ENCODE measurements around the gene TBC1D8.
A peak's percentile ranks its signal among the peaks of the same experiment; 100 is the strongest.

Gene TBC1D8

GRCh38 chr2:101114815-101115214, 36.4 kb downstream of the TBC1D8 start:
- no peak for DNase-seq
- intact Hi-C loops (cut with DNase I): no loop called here

- no peak for DNase-seq
- intact Hi-C loops (cut with DNase I): no loop called here
Measured at GRCh38 chr2:101114268-101114783, 36.9 kb downstream of the TBC1D8 start.

DNA sequence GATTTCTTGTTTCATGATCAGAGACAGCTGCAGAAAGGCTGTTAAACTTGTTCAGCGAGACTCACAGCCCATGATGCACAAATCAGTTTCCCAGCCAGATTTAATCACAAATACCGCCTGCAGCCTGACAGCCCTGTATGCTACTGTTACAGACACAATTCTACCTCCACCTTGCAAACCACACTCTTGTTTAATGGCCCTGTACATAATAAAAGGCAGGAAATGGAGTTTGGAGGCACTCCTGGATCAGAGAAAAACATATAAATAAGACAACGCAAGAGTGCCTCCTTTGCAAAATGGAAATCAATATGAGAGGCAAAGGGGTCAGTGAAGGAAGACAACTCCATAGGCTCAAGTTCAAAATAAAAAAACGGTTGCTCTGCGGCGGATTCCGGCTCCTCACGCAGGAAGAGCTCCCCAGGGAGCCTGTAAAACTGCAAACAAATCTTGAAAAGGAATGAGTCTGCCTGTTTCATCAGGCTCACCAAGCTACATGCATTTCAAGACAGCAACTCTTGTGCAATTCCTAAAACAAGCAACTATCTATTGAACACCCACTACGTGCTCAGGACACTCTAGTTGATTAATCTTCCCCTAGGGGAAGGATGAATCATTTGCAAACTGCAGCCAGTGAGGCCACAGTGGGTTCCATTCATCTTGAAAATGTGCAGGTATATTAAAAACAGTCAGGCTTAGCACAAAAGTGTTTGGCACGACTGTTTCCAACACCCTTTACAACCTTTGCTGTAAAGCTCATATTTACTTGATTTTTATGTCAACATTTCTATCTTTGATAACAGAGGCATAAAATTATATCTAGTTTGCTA, 37.5 kb downstream of the TBC1D8 start:
- intact Hi-C loops (cut with DNase I): no loop called here
- DNase-seq: no peak

GRCh38 chr2:101112772-101113157, 38.4 kb downstream of the TBC1D8 start:
- intact Hi-C loops (cut with DNase I): no loop called here
- no peak for DNase-seq

- intact Hi-C loops (cut with DNase I): no loop called here
- DNase-seq: no peak
Measured at GRCh38 chr2:101111917-101112771, 39.0 kb downstream of the TBC1D8 start.

DNA sequence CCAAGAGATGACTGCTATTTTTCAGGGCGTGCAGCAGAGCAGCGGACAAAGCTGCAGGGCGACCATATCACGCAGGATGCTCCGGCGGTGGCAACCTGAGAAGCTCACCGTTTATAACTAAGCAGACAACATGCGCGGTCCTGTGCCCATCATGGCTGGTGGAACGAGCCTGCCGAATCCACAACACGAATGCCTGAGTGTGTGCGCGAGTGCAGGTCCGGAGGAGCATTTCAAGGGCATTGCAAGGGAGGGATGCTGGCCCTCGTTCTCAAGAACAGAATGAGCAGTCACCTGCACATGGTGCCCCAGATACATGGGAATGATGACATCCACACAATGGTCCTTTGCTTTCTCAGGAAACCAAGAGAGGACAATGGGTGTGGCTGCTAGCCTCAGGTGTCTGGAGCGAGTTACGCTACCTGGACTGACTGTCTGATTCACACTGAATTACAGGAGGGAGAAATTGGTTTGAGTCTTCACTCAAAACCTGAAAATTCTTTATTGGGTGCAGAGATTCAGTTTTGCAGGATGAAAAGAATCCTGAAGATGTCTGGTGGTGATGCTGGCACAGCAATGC, 39.8 kb downstream of the TBC1D8 start:
- no peak for DNase-seq
- intact Hi-C loops (cut with DNase I): no loop called here

GRCh38 chr2:101109451-101110118, 41.6 kb downstream of the TBC1D8 start:
- intact Hi-C loops (cut with DNase I): no loop called here
- DNase-seq: peak in 4 of 10 donors; percentile 26 to 75 (median 34)

DNA sequence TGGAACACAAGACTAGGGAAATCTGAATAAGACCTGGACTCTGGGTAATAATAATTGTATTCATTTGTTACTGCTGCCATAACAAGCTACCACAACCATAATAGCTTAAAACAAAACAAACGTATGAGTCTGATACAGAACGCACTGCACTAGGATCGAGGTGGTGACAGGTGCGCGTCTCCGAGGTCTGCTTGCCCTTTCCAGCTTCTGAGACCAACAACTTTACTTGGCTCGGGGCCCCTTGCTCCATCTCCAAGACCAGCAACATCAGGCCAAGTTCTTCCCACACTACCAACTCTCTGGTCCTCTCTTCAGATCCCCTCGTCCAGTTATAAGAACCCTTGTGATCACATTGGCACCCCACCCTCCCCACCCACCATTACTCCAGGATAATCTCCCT, 42.8 kb downstream of the TBC1D8 start:
- intact Hi-C loops (cut with DNase I): no loop called here
- no peak for DNase-seq

GRCh38 chr2:101107241-101107640, 43.9 kb downstream of the TBC1D8 start:
- intact Hi-C loops (cut with DNase I): no loop called here

GRCh38 chr2:101106453-101107181, 44.6 kb downstream of the TBC1D8 start:
- intact Hi-C loops (cut with DNase I): no loop called here
- no peak for DNase-seq

More at GRCh38 chr2:101107241-101107640, 43.9 kb downstream of the TBC1D8 start:
- no peak for DNase-seq

GRCh38 chr2:101105654-101106053, 45.5 kb downstream of the TBC1D8 start:
- intact Hi-C loops (cut with DNase I): no loop called here
- DNase-seq: no peak

- DNase-seq: no peak
- intact Hi-C loops (cut with DNase I): no loop called here
Measured at GRCh38 chr2:101097638-101098037, 53.5 kb downstream of the TBC1D8 start.

- DNase-seq: no peak
- intact Hi-C loops (cut with DNase I): no loop called here
Measured at GRCh38 chr2:101096619-101097142, 54.5 kb downstream of the TBC1D8 start.

GRCh38 chr2:101094351-101094750, 56.8 kb downstream of the TBC1D8 start:
- intact Hi-C loops (cut with DNase I): no loop called here
- DNase-seq: no peak

DNA sequence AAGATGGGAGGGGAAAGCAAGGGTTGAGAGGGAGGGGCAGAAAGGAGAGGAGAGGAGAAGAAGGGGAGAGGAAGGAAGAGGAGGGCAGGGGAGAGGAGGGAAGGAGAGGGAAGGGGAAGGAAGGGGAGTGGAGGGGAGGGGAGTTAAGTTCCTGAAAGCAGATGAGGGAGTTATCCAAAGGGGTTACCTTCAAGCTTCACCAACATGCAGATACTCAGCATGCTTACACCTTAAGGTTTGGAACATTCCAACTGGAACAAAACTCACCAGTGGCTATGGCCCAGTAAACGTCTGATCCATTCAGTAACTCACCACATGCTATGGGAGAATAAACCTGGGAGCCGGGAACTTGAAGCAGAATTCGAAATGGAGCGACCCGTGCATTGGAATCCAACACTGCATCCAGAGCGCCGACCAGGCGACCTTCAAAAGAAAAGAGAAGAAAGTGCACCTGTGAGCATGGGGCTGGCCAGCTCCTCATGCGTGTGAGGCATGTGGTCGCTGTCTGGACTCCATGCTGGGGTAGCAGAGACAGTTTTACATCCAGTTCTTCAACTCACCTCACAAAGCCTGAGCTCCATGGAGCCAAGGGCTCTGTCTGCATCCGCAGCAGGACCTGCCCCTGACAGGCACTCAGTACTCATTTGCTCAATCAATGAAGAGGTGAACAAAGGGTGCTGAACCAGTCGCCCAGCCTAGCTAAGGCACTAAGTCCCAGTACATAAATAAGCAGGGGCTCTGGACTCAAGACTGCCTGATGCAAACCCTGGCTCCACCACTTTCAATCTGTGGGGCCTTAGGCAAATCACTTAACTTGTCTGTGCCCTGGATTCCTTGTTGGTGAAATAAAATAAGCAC, 61.0 kb downstream of the TBC1D8 start:
- intact Hi-C loops (cut with DNase I): no loop called here
- DNase-seq: no peak

DNA sequence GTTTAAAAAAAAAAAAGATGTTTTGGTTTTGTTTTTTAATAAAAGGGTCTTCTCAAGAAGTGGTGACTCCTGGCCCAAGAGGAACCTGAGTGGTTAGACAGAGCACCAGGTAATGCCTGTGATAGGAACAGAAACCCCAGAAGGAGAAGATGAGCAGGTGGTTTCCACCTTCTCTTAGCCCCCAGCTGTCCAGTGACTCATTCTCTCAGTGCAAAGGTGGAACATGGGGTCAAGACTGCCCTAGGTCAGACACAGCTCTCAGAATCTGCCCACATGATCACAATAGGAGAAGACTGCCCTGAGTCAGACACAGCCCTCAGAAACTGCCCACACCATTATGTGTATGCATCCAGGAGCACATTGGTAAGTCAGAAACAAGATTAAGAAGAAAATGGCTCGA, 61.8 kb downstream of the TBC1D8 start:
- intact Hi-C loops (cut with DNase I): no loop called here
- DNase-seq: no peak

GRCh38 chr2:101087638-101088037, 63.5 kb downstream of the TBC1D8 start:
- intact Hi-C loops (cut with DNase I): no loop called here
- DNase-seq: no peak

DNA sequence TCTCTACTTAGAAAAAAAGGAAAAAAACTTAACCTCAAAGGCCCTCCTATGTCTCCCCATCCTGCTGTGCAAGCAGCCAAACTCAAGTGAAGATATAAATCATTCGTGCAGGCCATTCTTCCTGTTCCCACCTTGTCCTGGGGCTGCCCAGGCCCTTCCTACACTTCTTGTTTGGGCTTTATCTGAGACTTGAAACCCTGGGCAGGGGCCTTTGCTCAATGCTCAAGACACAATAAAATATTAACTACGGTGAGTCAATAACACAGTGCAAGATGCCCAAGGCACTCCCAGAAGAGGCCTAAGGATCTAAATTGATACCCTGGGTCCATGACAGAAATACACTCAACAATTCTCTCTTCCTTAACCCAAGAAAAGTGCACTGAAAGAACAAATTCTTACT, 67.6 kb downstream of the TBC1D8 start:
- DNase-seq: no peak
- intact Hi-C loops (cut with DNase I): no loop called here

DNA sequence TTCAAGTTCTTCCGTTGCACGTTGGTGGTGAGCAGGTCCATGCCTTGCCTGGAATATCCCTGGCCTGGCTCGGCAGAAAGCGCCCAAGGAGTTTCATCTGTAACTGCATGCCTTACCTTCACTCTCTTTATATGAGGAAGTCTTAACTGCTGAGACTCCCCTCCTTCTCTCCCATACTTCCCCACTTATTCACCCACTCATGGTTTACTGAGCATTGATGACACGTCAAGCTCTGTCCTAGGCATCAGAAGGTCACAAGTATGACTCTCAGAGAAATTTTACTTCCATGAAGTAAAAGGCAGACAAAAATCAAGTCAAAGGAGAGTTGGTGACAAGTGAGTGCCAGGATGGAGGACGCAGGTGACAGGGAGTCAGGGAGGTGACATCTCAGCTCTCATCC, 68.2 kb downstream of the TBC1D8 start:
- DNase-seq: no peak
- intact Hi-C loops (cut with DNase I): no loop called here

Measured in posterior cingulate gyrus (tissue), 11 donors.